Fibroblast of lung (primary cell): Measurements from ENCODE around the gene RAB43.

ENCODE experiments used
- CTCF ChIP-seq, 2 donors: IDR thresholded peaks in 1 of 2; conservative IDR thresholded peaks in 1 of 2; 1 replicate in 1 of 2; 2 replicates in 1 of 2; pipeline ENCODE4 v1.5.1; 2011 to 2012; ENCODE audit warnings: low read length in 2 of 2, control low read depth in 1 of 2, inconsistent platforms in 1 of 2, low read depth in 1 of 2, mild to moderate bottlenecking in 1 of 2
- EZH2 ChIP-seq: IDR thresholded peaks from 2 replicates; pipeline ENCODE4 v1.5.1; 2012; ENCODE audit warnings: low read length, control low read depth, mild to moderate bottlenecking; ENCODE audit errors: missing control alignments

DNA sequence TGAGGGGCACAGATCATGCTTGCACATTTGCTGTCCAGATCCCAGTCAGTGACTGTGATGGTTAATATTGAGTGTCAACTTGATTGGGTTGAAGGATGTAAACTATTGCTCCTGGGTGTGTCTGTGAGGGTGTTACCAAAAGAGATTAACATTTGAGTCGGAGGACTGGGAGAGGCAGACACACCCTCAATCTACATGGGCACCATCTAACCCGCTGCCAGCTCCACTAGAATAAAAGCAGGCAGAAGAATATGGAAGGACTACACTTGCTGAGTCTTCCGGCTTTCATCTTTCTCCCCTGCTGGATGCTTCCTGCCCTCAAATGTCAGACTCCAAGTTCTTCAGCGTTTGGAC lies 55.9 kb downstream of the RAB43 start:
- TF ChIP-seq CTCF (conservative IDR thresholded peaks at IDR 0.05 in 1 of 2, IDR thresholded peaks at IDR 0.05 in 1 of 2; ENCODE audit: low read depth in 1 of 2, low read length in 2 of 2) (no peak), EZH2 (no peak)
